ENCODE data around the gene HPSE2.

The HPSE2 gene

GRCh38 chr10:99224766-99225165 is 10.9 kb downstream of the HPSE2 start:
- H3K4me3 ChIP-seq (ENCODE audit: low read length) = no peak overlapping the region
- no peak for TF ChIP-seq CTCF (conservative IDR thresholded peaks at IDR 0.05; ENCODE audit: low read length)
- no peak for DNase-seq (ENCODE audit: low read depth)

- no peak for TF ChIP-seq CTCF (conservative IDR thresholded peaks at IDR 0.05; ENCODE audit: low read length)
- no peak overlapping the region for H3K4me3 ChIP-seq (ENCODE audit: low read length)
- no peak for DNase-seq (ENCODE audit: low read depth)
These were observed 28.3 kb downstream of the HPSE2 start for GRCh38 chr10:99207340-99207739.

GRCh38 chr10:99203310-99203709 is 32.3 kb downstream of the HPSE2 start:
- DNase-seq (ENCODE audit: low read depth) = no peak
- no peak for TF ChIP-seq CTCF (conservative IDR thresholded peaks at IDR 0.05; ENCODE audit: low read length)
- H3K4me3 ChIP-seq (ENCODE audit: low read length) = no peak overlapping the region

- DNase-seq (ENCODE audit: low read depth) = no peak
- TF ChIP-seq CTCF (conservative IDR thresholded peaks at IDR 0.05; ENCODE audit: low read length) = no peak
- H3K4me3 ChIP-seq (ENCODE audit: low read length) = no peak overlapping the region
These were observed 62.7 kb downstream of the HPSE2 start for GRCh38 chr10:99172950-99173349.

- no peak overlapping the region for H3K4me3 ChIP-seq (ENCODE audit: low read length)
- peak; percentile 58 for DNase-seq (ENCODE audit: low read depth)
- TF ChIP-seq CTCF (conservative IDR thresholded peaks at IDR 0.05; ENCODE audit: low read length) = peak; percentile 62
These were observed 63.4 kb downstream of the HPSE2 start for GRCh38 chr10:99172128-99172738.

GRCh38 chr10:99170116-99170675 is 65.5 kb downstream of the HPSE2 start:
- H3K4me3 ChIP-seq (ENCODE audit: low read length) = no peak overlapping the region
- DNase-seq (ENCODE audit: low read depth) = no peak
- no peak for TF ChIP-seq CTCF (conservative IDR thresholded peaks at IDR 0.05; ENCODE audit: low read length)

GRCh38 chr10:99161165-99161564 is 74.5 kb downstream of the HPSE2 start:
- TF ChIP-seq CTCF (conservative IDR thresholded peaks at IDR 0.05; ENCODE audit: low read length) = no peak
- no peak for DNase-seq (ENCODE audit: low read depth)
- no peak overlapping the region for H3K4me3 ChIP-seq (ENCODE audit: low read length)
